LHCN-M2 (cell line): Measurements from ENCODE around the gene ALDH1L1. TPM values are rescaled to one million over a fixed set of nuclear protein-coding genes. Genes with fewer than 3 reads are reported as not detected.

ENCODE experiments used
- DNase-seq: peaks from one replicate; pipeline ENCODE4 v3.0.0-alpha.2; 2012; ENCODE audit warnings: low read depth
- total RNA-seq: library from RNA; depleted of rRNA; stranded (reverse); fragments of >200 nt; gene quantifications from 2 replicates; pipeline ENCODE4 v1.2.3, GENCODE V29; 2014; rRNA removed

Gene ALDH1L1
- total RNA-seq, 1 experiment from 2014 or later: 0.11 TPM

DNA sequence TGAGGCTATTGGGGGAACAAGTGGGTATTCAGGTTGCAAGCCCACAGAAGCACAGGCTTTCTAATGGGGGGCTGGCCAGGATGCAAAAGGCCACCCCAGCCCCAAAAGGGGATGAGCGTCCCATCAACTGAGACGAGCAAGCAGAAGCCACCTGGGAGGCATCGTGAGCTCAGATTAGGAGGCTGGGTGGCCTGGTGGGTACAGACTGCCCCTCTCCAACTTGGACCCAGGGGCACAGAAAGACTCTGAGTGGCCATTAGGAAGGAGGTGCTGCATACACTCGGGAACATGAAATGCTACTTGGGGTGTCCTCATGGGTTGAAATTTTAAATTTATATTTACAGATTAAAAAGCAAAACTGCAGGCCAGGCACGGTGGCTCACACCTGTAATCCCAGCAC, 125.5 kb downstream of the ALDH1L1 start:
- no peak for DNase-seq

DNA sequence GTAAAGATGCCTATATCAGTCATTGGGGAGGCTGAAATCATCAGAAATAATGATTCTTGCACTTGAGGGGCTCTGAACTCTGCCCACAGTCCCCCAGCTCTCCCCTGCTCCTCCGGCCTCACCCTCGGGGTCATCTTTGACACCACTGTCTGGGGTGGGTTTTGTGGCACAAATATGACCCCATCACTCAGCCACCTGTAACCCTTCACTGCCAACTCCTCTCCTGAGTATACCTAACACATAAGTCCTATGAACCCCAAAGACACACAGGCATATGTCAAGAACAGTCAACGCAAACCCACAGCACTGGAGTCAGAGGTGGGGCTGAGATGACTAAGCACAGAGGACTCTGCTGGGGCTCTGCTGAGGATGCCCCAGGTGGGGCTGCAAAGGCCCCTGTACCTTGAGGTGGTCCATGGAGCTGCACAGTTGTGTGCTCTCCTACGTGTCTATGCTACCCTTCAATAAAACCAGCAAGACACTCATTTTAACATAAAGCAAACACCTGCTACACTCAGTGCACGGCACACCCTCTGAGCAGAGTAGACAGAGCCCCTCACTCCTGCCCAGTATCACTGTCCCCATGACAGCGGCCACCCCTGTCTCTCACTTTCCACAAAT, 126.3 kb downstream of the ALDH1L1 start:
- DNase-seq: no peak

Other genes with a start within 250 kb of the ALDH1L1 start
- gene ROPN1B, start 211.4 kb downstream of the ALDH1L1 start, total RNA-seq: not detected in 2 replicates
- gene SLC41A3, start 96.5 kb downstream of the ALDH1L1 start, total RNA-seq: 41.2 and 45.6 TPM in 2 replicates
- gene KLF15, start 176.8 kb upstream of the ALDH1L1 start, total RNA-seq: 0.06 and 0.11 TPM in 2 replicates
- not detected in 2 replicates for gene CFAP100, start 214.3 kb upstream of the ALDH1L1 start, total RNA-seq